Upper lobe of left lung (tissue), 6 donors: Measurements from ENCODE around the gene SECISBP2. TPM values are rescaled to one million over a fixed set of nuclear protein-coding genes. Genes with fewer than 3 reads are reported as not detected.
"Not testable (repeated sequence)": the region's sequence is repeated elsewhere in the genome, so short reads cannot be mapped to it uniquely, and the experiment has no call there.

Experiments used
- ATAC-seq, 2 donors: fragments of 200-7000 bp; cut with Tn5 transposase; one replicate each; pipeline ENCODE4 v1.9.1; 2022; ENCODE audit warnings: mild to moderate bottlenecking in 2 of 2, moderate library complexity in 2 of 2; ENCODE audit not compliant: low FRiP score in 2 of 2
- DNase-seq, 2 donors: peaks; one replicate each; pipeline ENCODE4 v3.0.0-alpha.2; 2019 to 2020
- H3K27ac ChIP-seq, 4 donors: fragments of 200-600 bp; sonication (generic); one replicate each; pipeline ENCODE4 v1.5.1; 2016 to 2019
- H3K27me3 ChIP-seq, 4 donors: fragments of 200-600 bp; sonication (generic); one replicate each; pipeline ENCODE4 v1.5.1; 2017 to 2019
- H3K36me3 ChIP-seq, 4 donors: fragments of 200-600 bp; sonication (generic); one replicate each; pipeline ENCODE4 v1.5.1; 2016 to 2019
- H3K4me1 ChIP-seq, 4 donors: fragments of 200-600 bp; sonication (generic); one replicate each; pipeline ENCODE4 v1.5.1; 2018 to 2019
- H3K4me3 ChIP-seq, 4 donors: fragments of 200-600 bp; sonication (generic); one replicate each; pipeline ENCODE4 v1.5.1; 2017 to 2019; ENCODE audit warnings: mild to moderate bottlenecking in 2 of 4, moderate library complexity in 1 of 4
- H3K9me3 ChIP-seq, 4 donors: fragments of 200-600 bp; sonication (generic); one replicate each; pipeline ENCODE4 v1.5.1; 2018 to 2019
- EP300 ChIP-seq, 4 donors: sonication (generic); formaldehyde crosslinking; IDR thresholded peaks; one replicate each; pipeline ENCODE4 v1.5.1; 2017; ENCODE audit warnings: antibody characterized with exemption in 4 of 4, control low read depth in 2 of 4
- POLR2A ChIP-seq, 4 donors: fragments of 450-650 bp; IDR thresholded peaks; one replicate each; pipeline ENCODE4 v1.5.1; 2016 to 2017; ENCODE audit warnings: antibody characterized with exemption in 4 of 4, mild to moderate bottlenecking in 2 of 4
- POLR2AphosphoS5 ChIP-seq, 2 donors: sonication (generic); formaldehyde crosslinking; IDR thresholded peaks; one replicate each; pipeline ENCODE4 v1.5.1; 2017; ENCODE audit warnings: antibody characterized with exemption in 2 of 2
- WGBS, 2 donors: methylation state at CpG; one replicate each; pipeline ENCODE4 v1.1.5; 2017 to 2018; 5-methylcytosine and 5-hydroxymethylcytosine counted together
- total RNA-seq, 6 donors: library from RNA; depleted of rRNA in 4 of 6; stranded (reverse); fragments of >200 nt in 4 of 6; gene quantifications; one replicate each; pipeline versions ENCODE4 v1.1.0 to v1.2.1, GENCODE V29; 2016 to 2021
- TF ChIP-seq, protein P1 (sequence below), 6 experiments: fragments of 450-650 bp in 4 of 6; fragments of 200-600 bp in 2 of 6; sonication (generic) in 2 of 6; IDR thresholded peaks; one replicate each; pipeline ENCODE4 v1.5.1; 2016 to 2019; ENCODE audit warnings: antibody characterized with exemption in 6 of 6
- donor health status: DM: no; HTN: no; CAD: no; lungs with moderate emphysema.
- donor health status: DM: no; HTN: yes; CAD: no; lungs with severe emphysema.

Gene SECISBP2
- total RNA-seq, 6 donors from 2014 or later: 42.0 to 113 (median 60.0) TPM

DNA sequence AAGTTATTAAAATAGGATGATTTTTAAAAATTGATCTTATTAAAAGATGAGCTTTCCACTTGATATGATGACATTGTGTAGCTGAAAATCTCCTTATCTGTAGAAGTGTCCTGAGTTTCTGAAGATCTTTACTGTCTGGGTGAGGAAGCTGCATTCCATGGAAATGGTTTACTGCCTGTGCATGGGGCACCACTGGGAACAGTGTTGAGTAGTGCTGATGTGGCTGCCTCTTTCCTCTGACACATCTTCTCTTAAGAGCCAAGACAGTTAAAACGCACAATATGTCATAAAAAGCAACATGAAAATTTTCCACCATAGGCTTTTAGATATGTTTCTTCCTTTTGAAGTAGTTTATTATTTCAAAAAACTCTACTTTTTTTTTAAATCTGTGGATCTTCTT, 24.6 kb downstream of the SECISBP2 start:
- H3K9me3 ChIP-seq: no peaks in the 10 kb centered on the region
- H3K27me3 ChIP-seq: no peaks in the 10 kb centered on the region
- no peak for DNase-seq
- no peak for TF ChIP-seq EP300 (IDR thresholded peaks at IDR 0.05)
- TF ChIP-seq POLR2A (IDR thresholded peaks at IDR 0.05): no peak
- TF ChIP-seq, protein P1, sequence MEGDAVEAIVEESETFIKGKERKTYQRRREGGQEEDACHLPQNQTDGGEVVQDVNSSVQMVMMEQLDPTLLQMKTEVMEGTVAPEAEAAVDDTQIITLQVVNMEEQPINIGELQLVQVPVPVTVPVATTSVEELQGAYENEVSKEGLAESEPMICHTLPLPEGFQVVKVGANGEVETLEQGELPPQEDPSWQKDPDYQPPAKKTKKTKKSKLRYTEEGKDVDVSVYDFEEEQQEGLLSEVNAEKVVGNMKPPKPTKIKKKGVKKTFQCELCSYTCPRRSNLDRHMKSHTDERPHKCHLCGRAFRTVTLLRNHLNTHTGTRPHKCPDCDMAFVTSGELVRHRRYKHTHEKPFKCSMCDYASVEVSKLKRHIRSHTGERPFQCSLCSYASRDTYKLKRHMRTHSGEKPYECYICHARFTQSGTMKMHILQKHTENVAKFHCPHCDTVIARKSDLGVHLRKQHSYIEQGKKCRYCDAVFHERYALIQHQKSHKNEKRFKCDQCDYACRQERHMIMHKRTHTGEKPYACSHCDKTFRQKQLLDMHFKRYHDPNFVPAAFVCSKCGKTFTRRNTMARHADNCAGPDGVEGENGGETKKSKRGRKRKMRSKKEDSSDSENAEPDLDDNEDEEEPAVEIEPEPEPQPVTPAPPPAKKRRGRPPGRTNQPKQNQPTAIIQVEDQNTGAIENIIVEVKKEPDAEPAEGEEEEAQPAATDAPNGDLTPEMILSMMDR (IDR thresholded peaks at IDR 0.05): no peak
- TF ChIP-seq POLR2AphosphoS5 (IDR thresholded peaks at IDR 0.05): no peak
- no peak overlapping the region for H3K27ac ChIP-seq
- H3K36me3 ChIP-seq: peaks cover 22 to 99% (median 70%) of the 10 kb centered on the region in 4 donors
- 97 to 100% methylated on average over 1 of the region's 1 CpG for WGBS, 2 donors
- no peaks in the 10 kb centered on the region for H3K4me1 ChIP-seq
- no peak for ATAC-seq
- no peak overlapping the region for H3K4me3 ChIP-seq

GRCh38 chr9:89343812-89344211, 25.5 kb downstream of the SECISBP2 start:
- H3K27me3 ChIP-seq, ATAC-seq, H3K4me1 ChIP-seq, H3K9me3 ChIP-seq, H3K27ac ChIP-seq, DNase-seq, H3K4me3 ChIP-seq: not testable (repeated sequence)
- peaks cover 31 to 99% (median 72%) of the 10 kb centered on the region in 4 donors for H3K36me3 ChIP-seq
- 92 to 96% methylated on average over 7 of the region's 7 CpGs for WGBS, 2 donors

GRCh38 chr9:89345476-89345875, 27.2 kb downstream of the SECISBP2 start:
- Histone ChIP-seq H3K4me3 (no peak overlapping the region), H3K36me3 (peaks cover 37 to 99% (median 76%) of the 10 kb centered on the region in 4 donors)
- no peak for ATAC-seq

GRCh38 chr9:89346696-89347095, 28.4 kb downstream of the SECISBP2 start:
- Histone ChIP-seq H3K27ac (no peak overlapping the region), H3K4me1 (peaks cover 0 to 5% (median 2%) of the 10 kb centered on the region in 4 donors), H3K27me3 (no peaks in the 10 kb centered on the region), H3K4me3 (no peak overlapping the region), H3K9me3 (no peaks in the 10 kb centered on the region), H3K36me3 (peaks cover 41 to 100% (median 79%) of the 10 kb centered on the region in 4 donors)
- no peak for TF ChIP-seq EP300 (IDR thresholded peaks at IDR 0.05)
- no peak for TF ChIP-seq POLR2A (IDR thresholded peaks at IDR 0.05)
- TF ChIP-seq, protein P1 (IDR thresholded peaks at IDR 0.05): no peak
- no peak for TF ChIP-seq POLR2AphosphoS5 (IDR thresholded peaks at IDR 0.05)
- 83 to 84% methylated on average over 9 of the region's 9 CpGs for WGBS, 2 donors
- ATAC-seq: no peak
- no peak for DNase-seq

More at GRCh38 chr9:89345476-89345875, 27.2 kb downstream of the SECISBP2 start:
- Histone ChIP-seq H3K4me1 (no peaks in the 10 kb centered on the region), H3K9me3 (no peaks in the 10 kb centered on the region), H3K27ac (no peak overlapping the region), H3K27me3 (no peaks in the 10 kb centered on the region)
- TF ChIP-seq, protein P1 (IDR thresholded peaks at IDR 0.05): no peak
- TF ChIP-seq POLR2AphosphoS5 (IDR thresholded peaks at IDR 0.05) (no peak), POLR2A (IDR thresholded peaks at IDR 0.05) (no peak), EP300 (IDR thresholded peaks at IDR 0.05) (no peak)
- WGBS, 2 donors: 93 to 94% methylated on average over 5 of the region's 5 CpGs
- DNase-seq: no peak

GRCh38 chr9:89347651-89348050, 29.4 kb downstream of the SECISBP2 start:
- TF ChIP-seq POLR2AphosphoS5 (IDR thresholded peaks at IDR 0.05): no peak
- TF ChIP-seq POLR2A (IDR thresholded peaks at IDR 0.05): no peak
- TF ChIP-seq, protein P1 (IDR thresholded peaks at IDR 0.05): no peak
- TF ChIP-seq EP300 (IDR thresholded peaks at IDR 0.05): no peak
- H3K27ac ChIP-seq: no peak overlapping the region
- WGBS, 2 donors: 84 to 90% methylated on average over 5 of the region's 5 CpGs
- no peaks in the 10 kb centered on the region for H3K27me3 ChIP-seq
- peaks cover 38 to 100% (median 75%) of the 10 kb centered on the region in 4 donors for H3K36me3 ChIP-seq
- H3K9me3 ChIP-seq: no peaks in the 10 kb centered on the region
- no peak overlapping the region for H3K4me3 ChIP-seq
- H3K4me1 ChIP-seq: peaks cover 4 to 14% (median 8%) of the 10 kb centered on the region in 4 donors
- ATAC-seq: no peak
- no peak for DNase-seq
